GM18907 (cell line): Measurements from ENCODE around the gene CLDN15.
"Not testable (repeated sequence)": the region's sequence is repeated elsewhere in the genome, so short reads cannot be mapped to it uniquely, and the experiment has no call there.

Source experiments
- ATAC-seq: cut with Tn5 transposase; IDR thresholded peaks from one replicate; pipeline ENCODE4 v1.9.1; 2021; ENCODE audit warnings: mild to moderate bottlenecking, moderate library complexity; ENCODE audit not compliant: unreplicated experiment

The CLDN15 gene

GRCh38 chr7:101237206-101238067 is at the start of gene CLDN15:
CLDN15 (minus strand) TSS chr7:101237802; CDS start chr7:101237581, 221 bp downstream.
- no peak for ATAC-seq

DNA sequence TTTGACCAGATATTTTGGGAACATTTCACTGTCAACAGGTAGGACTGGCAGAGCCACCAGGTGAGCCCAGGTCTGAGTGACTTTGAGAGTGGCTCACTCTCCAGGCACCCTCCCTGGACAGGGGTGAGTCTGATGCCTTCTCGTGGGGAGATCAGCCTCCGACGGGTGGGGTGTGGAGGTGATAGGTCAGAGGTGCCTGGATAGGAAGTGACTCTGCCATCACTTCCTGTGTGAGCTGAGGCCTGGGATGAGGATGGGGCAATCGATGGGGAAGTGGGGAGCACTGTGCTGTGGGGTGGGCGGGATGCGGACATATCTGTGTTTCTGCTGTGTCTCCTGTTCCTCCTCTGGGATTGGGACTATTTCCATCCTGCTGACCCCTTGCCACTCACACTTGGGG is 49.4 kb upstream of the CLDN15 start:
- ATAC-seq: no peak

DNA sequence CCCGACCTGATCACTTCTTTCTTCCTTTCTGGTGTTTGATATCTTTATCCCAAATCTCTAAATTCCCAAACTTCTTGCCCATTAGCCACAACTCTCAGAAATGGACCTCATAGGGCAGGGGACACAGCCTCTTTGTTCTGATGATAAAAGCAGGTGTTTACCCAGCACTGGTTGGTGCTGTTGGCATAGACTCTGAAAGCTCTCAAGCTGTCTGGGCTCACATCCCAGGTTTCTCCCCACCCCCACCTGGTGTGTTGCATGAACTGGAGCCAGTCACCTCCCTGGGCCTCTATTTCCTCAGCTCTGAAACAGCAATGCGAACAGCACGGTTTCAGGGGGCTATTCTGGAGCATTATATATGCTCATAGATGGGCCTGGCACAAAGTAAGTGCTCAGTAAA is 48.3 kb upstream of the CLDN15 start:
- not testable (repeated sequence) for ATAC-seq

DNA sequence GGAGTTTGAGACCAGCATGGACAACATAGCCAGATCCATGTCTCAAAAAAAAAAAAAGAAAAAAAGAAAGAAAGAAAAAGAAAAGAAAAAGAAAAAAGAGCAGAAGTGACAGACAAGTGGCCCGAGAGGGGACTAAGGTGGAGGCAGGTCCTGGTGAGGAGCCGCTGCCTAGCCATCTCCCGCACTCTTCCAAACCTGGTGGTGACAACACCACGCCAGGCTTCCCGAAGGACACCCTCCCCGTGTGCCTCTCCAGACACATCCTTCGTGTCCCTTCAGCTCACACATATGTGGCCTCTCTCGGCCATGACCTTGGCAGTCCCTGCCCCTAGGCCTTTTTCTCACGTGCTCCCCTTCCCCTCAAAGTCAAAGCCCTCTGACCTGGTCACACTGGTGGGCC is 47.6 kb upstream of the CLDN15 start:
- ATAC-seq: no peak

GRCh38 chr7:101280912-101281311 is 43.3 kb upstream of the CLDN15 start:
- not testable (repeated sequence) for ATAC-seq

DNA sequence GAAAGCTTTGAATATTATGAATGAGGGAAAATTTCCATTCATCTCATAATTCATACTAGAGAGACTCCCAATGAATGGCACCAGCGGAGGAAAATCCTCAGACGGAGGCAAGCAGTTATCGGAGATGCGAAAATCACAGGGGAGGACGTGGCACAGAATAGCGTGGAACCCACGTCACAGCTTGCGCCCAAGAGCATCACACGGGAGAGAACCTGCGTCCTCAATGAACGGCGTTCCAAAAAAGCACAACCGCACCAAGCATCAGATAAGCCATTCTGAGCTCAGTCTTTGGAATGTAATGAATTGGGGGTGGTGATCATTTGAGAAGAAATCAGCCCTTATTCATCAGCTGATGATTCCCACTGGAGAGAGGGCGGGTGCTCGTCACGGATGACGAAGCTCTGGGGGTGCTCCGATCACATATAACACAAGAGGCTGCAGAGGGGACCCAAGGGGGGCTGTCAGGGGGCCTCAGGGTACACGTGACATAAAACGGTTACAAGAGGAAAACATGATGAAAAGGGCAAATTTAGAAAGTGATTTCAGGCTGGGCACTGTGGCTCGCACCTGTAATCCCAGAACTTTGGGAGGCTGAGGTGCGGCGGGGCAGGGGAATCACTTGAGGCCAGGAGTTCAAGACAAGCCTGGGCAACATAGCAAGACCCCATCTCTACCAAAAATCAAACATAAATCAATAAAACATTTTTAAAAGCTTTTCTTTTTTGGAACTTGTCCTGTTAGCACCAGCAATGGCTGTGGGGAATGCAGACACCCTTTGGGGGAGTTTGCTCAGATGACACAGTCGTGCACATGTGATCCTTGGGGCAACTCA is 41.1 kb upstream of the CLDN15 start:
- no peak for ATAC-seq

- ATAC-seq: no peak
These were observed 39.6 kb upstream of the CLDN15 start for GRCh38 chr7:101277155-101277554.

DNA sequence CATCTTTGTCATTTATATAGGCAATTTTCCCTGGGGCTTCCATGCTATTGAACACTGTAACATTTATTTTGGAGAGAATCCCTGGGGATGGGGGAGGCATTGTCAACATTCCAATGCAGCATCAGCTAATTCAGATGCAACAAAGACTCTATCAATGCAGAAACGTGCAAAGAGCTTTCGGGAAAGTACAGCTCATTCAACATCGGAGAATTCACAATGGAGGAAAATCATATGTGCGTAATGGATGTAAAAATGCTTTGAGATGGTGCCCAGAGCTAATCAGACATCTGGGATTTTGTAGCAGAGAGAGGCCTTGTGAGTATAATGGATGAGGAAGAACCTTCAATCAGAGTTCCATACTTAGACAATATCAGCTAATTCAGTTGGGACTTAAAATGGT is 35.6 kb upstream of the CLDN15 start:
- ATAC-seq: no peak

DNA sequence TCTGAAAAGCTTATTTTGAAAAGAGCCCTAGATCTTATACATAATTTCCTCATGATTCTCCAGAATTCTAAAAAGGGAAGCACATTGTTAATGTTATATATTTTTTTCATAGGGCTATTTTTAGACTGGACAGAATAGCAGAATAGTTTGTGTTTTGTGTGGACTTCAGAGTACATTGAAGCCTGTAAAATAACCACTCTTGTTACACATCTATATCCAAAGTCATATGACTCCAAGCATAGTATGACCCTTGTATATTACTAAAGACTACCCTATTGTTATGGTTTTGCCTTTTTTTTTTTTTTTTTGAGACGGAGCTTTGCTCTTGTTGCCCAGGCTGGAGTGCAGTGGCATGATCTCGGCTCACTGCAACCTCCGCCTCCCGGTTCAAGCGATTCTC is 33.4 kb upstream of the CLDN15 start:
- ATAC-seq: no peak

DNA sequence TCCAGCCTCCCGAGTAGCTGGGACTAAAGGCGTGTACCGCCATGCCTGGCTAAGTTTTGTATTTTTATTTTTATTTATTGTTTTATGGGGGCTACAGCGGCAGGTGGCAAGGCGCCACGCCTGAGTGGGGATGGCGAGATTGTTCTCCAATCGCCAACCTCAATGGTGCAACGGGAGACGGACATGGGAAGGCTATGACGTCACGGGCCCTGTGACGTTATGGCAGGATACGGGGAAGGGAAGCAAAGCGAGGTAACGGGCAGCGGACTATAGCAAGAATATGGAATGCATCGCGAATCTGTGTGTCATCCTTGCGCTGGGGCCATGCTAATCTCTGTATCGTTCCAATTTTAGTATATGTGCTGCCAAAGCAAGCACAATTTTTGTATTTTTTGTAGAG is 32.1 kb upstream of the CLDN15 start:
- ATAC-seq: no peak

DNA sequence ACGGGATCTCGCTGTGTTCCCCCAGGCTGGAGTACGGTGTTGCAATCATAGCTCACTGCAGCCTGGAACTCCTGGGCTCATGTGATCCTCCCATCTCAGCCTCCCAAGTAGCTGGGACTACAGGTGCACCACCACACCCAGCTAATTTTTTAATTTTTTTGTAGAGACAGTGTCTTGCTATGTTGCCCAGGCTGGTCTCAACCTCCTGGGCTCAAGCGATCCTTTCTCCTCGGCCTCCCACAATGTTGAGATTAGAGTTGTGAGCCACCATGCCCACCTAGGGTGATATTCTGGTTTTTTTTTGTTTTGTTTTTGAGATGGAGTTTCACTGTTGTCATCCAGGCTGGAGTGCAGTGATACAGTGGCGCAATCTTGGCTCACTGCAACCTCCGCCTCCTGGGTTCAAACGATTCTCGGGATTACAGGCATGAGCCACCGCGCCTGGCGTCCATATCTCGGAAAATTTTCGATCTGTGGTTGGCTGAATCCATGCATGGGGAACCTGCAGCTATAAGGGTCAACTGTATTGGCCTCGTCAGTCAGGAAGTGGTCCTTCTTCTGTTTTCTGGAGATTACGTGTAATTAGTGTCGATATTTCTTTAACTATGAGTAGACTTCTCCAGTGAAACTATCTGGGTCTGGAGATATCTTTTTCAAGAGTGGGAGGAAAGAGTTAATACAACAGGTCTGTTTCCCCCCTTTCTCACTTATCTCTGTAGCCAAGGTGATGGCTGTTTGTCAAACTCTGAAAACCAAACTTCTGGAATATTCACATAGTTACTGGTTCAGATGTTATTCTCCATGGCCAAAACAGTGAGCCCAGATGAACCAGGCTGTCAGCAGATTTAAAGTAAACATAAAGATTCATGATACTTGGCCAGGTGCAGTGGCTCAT is 28.3 kb upstream of the CLDN15 start:
- ATAC-seq: no peak

- ATAC-seq: not testable (repeated sequence)
These were observed 26.6 kb upstream of the CLDN15 start for GRCh38 chr7:101264102-101264706.

DNA sequence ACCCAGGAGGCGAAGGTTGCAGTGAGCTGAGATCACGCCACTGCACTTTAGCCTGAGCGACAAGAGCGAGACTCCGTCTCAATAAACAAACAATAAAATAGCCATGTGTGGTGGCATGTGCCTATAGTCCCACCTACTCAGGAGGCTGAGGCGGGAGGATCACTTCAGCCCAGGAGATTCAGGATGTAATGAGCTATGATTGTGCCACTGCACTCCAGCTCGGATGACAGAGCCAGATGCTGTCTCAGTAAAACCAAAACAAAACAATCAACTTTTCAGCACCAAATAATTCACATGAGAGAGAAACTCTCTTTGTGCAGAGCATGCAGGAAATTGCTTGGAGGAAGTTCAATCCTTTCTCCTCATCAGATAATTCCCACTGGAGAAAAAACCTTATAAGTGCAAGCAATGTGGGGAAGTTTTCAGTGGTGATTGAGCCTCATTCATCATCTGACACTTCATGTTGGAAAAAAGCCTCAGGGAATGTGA is 20.7 kb upstream of the CLDN15 start:
- no peak for ATAC-seq

DNA sequence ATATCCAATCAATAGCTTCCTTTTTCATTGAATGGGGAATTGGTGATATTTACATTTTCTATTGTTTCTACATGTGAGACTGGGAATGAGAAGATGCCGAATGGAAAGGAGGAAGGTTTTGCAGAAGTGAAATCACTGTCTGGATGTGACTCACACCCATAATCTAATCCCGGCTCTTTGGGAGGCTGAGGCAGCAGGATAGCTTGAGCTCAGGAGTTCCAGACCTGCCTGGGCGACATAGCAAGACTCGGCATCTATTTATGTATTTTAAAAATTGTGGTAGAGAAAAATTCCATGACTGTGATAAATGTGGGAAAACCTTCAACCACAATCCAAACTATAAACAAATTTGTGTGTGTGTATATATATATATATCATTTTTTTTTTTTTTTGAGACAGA is 18.2 kb upstream of the CLDN15 start:
- no peak for ATAC-seq

DNA sequence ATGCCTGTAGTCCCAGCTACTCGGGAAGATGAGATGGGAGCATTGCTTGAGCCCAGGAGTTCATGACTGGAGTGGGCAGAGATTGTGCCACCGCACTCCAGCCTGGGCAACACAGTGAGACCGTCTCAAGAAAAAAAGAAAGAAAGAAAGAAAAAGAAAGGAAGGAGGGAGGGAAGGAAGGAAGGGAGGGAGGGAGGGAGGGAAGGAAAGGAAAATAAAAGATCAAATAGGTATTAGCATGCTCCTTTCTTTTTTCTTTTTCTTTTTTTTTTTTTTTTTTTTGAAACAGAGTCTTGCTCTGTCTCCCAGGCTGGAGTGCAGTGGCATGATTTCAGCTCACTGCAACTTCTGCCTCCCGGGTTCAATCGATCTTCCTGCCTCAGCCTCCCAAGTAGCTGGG is 15.6 kb upstream of the CLDN15 start:
- ATAC-seq: not testable (repeated sequence)

DNA sequence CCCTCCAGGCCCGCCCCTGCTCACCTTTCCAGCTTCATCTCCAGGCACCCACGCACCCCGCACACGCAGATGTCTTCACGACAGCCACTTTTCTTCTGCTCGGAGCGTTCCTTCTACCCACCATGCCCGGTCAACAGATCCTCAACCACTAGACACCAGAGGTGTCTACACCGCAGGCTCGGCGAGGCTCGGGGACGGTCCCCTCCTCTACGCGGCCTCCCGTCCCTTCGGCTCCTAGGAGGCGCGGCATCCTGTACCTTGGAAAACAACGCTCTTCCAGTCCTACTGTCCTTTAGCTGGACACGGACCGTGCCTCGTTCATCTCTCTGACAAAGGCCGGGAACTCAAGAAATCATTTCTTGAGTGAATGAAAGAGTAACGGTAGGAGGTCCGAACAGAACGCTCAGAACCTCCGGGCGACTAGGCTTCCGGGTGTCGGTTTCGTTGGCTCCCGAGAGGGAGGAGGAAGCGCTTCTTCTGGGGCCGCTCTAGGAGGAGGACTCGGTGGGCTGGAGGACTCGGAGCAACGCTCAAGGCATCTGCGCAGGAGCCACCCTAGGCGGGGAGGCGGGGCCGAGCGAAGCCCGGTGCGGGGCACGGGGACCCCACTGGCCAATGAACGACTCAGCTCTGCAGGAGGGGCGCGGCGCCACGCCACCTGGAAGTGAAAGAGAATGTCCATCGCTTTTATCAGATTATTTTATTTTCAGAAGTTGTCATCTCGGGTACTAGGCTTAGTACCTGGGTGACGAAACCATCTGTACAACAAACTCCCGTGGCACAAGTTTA is 14.5 kb upstream of the CLDN15 start:
- ATAC-seq: peak; percentile 97

GRCh38 chr7:101250324-101250723 is 12.7 kb upstream of the CLDN15 start:
- ATAC-seq: no peak

- ATAC-seq: no peak
These were observed 10.7 kb upstream of the CLDN15 start for GRCh38 chr7:101248276-101248675.

GRCh38 chr7:101245147-101245668 is 7.6 kb upstream of the CLDN15 start:
- ATAC-seq: no peak
